ENCODE results near the gene GZMM. TPM values are rescaled to one million over a fixed set of nuclear protein-coding genes. Genes with fewer than 3 reads are reported as not detected.
A peak's percentile ranks its signal among the peaks of the same experiment; 100 is the strongest.

Gene GZMM
- total RNA-seq, 2 donors from 2014 or later = 5.3 TPM; not detected in 1

DNA sequence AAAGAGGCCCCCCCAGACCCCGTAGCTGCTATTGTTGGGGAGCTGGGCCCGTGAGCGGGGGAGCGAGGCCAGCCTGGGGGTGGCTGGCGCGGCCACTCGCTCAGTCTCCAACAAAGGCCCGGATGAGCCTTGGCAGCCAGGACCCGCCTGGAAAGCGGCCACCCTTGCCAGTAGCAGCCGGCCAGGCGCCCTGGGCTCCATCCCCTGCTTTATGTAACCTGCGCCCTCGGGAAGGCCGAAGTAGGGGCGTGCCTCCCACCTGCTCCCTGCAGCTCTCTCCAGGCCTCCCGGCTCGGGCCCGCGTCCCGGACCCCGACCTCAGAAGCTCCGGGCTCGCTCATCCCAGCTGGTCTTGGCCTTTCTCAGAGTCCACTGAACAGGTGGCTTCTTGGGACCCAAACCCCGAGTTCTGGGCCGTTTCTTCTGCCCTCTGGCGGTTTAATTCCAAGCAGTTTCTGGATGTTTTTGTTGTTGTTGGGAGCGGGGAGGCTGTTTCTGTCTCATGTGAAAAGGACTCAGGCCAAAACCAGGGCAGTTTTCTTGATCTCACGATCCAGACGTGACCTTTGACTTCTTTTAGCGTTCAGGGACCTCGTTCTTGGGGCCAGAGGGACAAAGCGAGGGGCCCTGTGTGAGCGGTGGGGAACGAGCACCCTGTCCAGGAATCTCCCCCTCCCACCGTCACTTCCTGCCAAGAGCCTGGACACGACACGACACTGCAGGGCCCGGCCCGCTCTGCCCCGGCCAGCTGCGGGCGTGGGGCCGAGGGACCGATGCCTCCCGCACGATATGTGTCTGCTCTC is 11.1 kb upstream of the GZMM start:
- H3K9me3 ChIP-seq = no peaks in the 10 kb centered on the region
- H3K27me3 ChIP-seq = no peaks in the 10 kb centered on the region
- ATAC-seq (peak; percentile 59), DNase-seq (peak; percentile 77 to 90 (median 87))
- H3K36me3 ChIP-seq (replicated peaks in 1 of 2; ENCODE audit: insufficient read depth in 1 of 2, low read depth in 2 of 2) = peaks cover 0 to 12% of the 10 kb centered on the region in 2 donors
- H3K4me3 ChIP-seq = peak overlapping the region; percentile 92 to 97
- H3K4me1 ChIP-seq = peaks cover 37% of the 10 kb centered on the region
- WGBS, 2 donors = 0 to 1% methylated on average over 25 to 39 of the region's 47 CpGs
- peak overlapping the region; percentile 68 to 91 (median 88) for H3K27ac ChIP-seq
- intact Hi-C loops (cut with DNase I) = no loop called here
- TF ChIP-seq POLR2A (IDR thresholded peaks at IDR 0.05) (peak in 2 of 3 donors; percentile 27 to 32), CTCF (IDR thresholded peaks at IDR 0.05) (peak in 6 of 7 experiments; percentile 21 to 63 (median 53))

DNA sequence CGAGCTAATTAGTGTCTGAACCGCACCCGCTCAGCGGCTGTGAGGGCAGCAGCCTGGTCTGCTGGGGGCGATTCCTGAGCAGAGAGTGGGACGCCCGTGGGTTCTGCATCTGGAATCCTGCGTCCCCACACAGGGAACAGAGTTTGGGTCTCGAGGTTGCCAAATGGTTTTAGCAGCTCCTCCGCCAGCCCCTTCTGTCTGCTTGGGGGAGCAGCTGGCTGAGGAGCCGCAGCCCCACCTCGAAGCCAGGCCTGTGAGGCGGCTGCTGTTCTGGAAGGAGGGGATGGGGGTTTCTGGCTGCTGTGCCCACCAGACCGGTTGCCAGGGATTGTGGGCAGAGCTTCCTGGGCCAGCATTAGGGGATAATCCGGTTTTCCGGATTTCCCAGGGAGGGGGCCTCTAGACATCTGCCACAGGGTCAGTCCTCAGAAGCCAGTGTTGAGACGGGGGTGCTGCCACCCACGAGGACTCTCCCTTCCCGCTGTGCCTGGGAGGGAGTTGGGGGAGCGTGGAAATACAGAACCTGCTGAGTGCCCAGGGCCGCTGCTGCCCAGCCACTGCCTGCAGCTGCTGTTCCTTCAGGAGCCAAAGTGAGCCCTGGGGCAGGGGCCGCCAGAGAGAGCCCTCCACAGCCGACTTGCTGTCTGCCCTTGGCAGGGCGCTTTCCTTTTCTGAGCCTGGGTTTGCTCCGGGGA is 10.3 kb upstream of the GZMM start:
- no peak for DNase-seq

DNA sequence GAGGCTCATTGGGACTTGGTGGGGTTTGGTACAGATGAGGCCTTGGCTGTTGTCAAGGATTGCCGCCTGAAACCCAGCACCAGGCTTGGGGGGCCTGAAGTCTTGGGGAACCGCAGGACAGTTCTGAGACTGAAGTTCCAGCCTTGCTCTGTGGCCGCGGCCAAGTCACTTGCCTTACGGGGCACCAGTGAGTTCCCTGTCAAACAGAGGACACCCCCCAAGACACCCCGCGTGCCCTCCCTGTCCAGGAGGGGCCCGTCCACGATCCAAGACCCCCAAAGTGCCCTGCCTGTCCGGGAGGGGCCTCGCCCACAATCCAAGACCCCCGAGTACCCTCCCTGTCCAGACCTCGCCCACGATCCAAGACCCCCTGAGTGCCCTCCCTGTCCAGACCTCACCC is 9.8 kb upstream of the GZMM start:
- intact Hi-C loops (cut with DNase I) = no loop called here
- H3K4me3 ChIP-seq = no peak overlapping the region
- ATAC-seq = no peak
- peak overlapping the region in 3 of 4 donors; percentile 87 to 91 (median 88) for H3K27ac ChIP-seq
- no peaks in the 10 kb centered on the region for H3K27me3 ChIP-seq
- no peaks in the 10 kb centered on the region for H3K9me3 ChIP-seq
- no peak for TF ChIP-seq CTCF (IDR thresholded peaks at IDR 0.05)
- no peak for TF ChIP-seq POLR2A (IDR thresholded peaks at IDR 0.05)
- no peak for DNase-seq
- H3K36me3 ChIP-seq (replicated peaks in 1 of 2; ENCODE audit: insufficient read depth in 1 of 2, low read depth in 2 of 2) = peaks cover 0 to 21% of the 10 kb centered on the region in 2 donors
- WGBS, 2 donors = 63 to 74% methylated on average over 8 of the region's 14 CpGs
- H3K4me1 ChIP-seq = peaks cover 37% of the 10 kb centered on the region

More for the DNA sequence above, 10.3 kb upstream of the GZMM start:
- Histone ChIP-seq H3K36me3 (replicated peaks in 1 of 2; ENCODE audit: insufficient read depth in 1 of 2, low read depth in 2 of 2) (peaks cover 0 to 16% of the 10 kb centered on the region in 2 donors), H3K27me3 (no peaks in the 10 kb centered on the region), H3K4me1 (peaks cover 37% of the 10 kb centered on the region), H3K27ac (peak overlapping the region; percentile 68 to 91 (median 88)), H3K4me3 (peak overlapping the region in 1 of 2 donors; percentile 97), H3K9me3 (no peaks in the 10 kb centered on the region)
- TF ChIP-seq POLR2A (IDR thresholded peaks at IDR 0.05) = no peak
- no peak for TF ChIP-seq CTCF (IDR thresholded peaks at IDR 0.05)
- 25 to 47% methylated on average over 2 to 25 of the region's 25 CpGs for WGBS, 2 donors
- intact Hi-C loops (cut with DNase I) = no loop called here
- no peak for ATAC-seq

- intact Hi-C loops (cut with DNase I) = no loop called here
- no peaks in the 10 kb centered on the region for H3K27me3 ChIP-seq
- H3K36me3 ChIP-seq (replicated peaks in 1 of 2; ENCODE audit: insufficient read depth in 1 of 2, low read depth in 2 of 2) = peaks cover 0 to 25% of the 10 kb centered on the region in 2 donors
- no peak overlapping the region for H3K4me3 ChIP-seq
- H3K4me1 ChIP-seq = peaks cover 36% of the 10 kb centered on the region
- peak overlapping the region in 2 of 4 donors; percentile 35 to 36 for H3K27ac ChIP-seq
- WGBS, 2 donors = 46 to 56% methylated on average over 8 to 16 of the region's 16 CpGs
- DNase-seq (peak; percentile 47 to 67 (median 66)), ATAC-seq (no peak)
- peak in 1 of 7 experiments; percentile 7 for TF ChIP-seq CTCF (IDR thresholded peaks at IDR 0.05)
- TF ChIP-seq POLR2A (IDR thresholded peaks at IDR 0.05) = no peak
- no peaks in the 10 kb centered on the region for H3K9me3 ChIP-seq
Measured at GRCh38 chr19:535017-535835, 8.6 kb upstream of the GZMM start.

Measured in body of pancreas (tissue), 4 donors.